ENCODE data around the gene LTBR.

Gene LTBR

GRCh38 chr12:6423267-6424007, 39.5 kb downstream of the LTBR start:
- WGBS (ENCODE audit: extremely low coverage, insufficient coverage, low lambda C conversion rate): no CpG with 5 or more reads among the region's 9 CpGs
- Histone ChIP-seq H2BK15ac (replicated peaks; ENCODE audit: low read depth) (no peak overlapping the region), H3K79me1 (ENCODE audit: low read length) (no peaks in the 10 kb centered on the region), H3K4me2 (ENCODE audit: low read length) (no peak overlapping the region), H3K9ac (ENCODE audit: low read length) (no peak overlapping the region), H2BK5ac (ENCODE audit: low read length) (no peak overlapping the region), H2BK120ac (ENCODE audit: low read depth, low read length) (no peak overlapping the region), H3K4me3 (ENCODE audit: low read length) (no peak overlapping the region), H2AK5ac (ENCODE audit: low read length) (no peak overlapping the region), H3K27ac (ENCODE audit: low read depth, low read length) (no peak overlapping the region), H3K18ac (ENCODE audit: low read length) (no peak overlapping the region), H3K23ac (ENCODE audit: low read length) (no peak overlapping the region), H4K8ac (ENCODE audit: low read depth, low read length) (no peak overlapping the region), H3K27me3 (ENCODE audit: insufficient read depth, low read length, poor library complexity) (no peaks in the 10 kb centered on the region), H3K36me3 (ENCODE audit: control insufficient read depth, insufficient read depth, low read length) (no peaks in the 10 kb centered on the region), H4K5ac (ENCODE audit: low read length) (no peak overlapping the region), H3K79me2 (ENCODE audit: control insufficient read depth, insufficient read depth, low read length) (no peaks in the 10 kb centered on the region), H3K4me1 (ENCODE audit: control insufficient read depth, low read depth, low read length) (no peaks in the 10 kb centered on the region), H3K4ac (ENCODE audit: low read depth, low read length) (no peak overlapping the region), H3K56ac (ENCODE audit: low read length) (no peak overlapping the region)
- peak; percentile 93 for DNase-seq

GRCh38 chr12:6424008-6424347, 40.0 kb downstream of the LTBR start:
- Histone ChIP-seq H2BK5ac (ENCODE audit: low read length) (no peak overlapping the region), H3K23ac (ENCODE audit: low read length) (no peak overlapping the region), H3K4ac (ENCODE audit: low read depth, low read length) (no peak overlapping the region), H3K79me2 (ENCODE audit: control insufficient read depth, insufficient read depth, low read length) (no peaks in the 10 kb centered on the region), H3K9ac (ENCODE audit: low read length) (no peak overlapping the region), H3K27ac (ENCODE audit: low read depth, low read length) (no peak overlapping the region), H4K8ac (ENCODE audit: low read depth, low read length) (no peak overlapping the region), H3K36me3 (ENCODE audit: control insufficient read depth, insufficient read depth, low read length) (no peaks in the 10 kb centered on the region), H2BK120ac (ENCODE audit: low read depth, low read length) (no peak overlapping the region), H2AK5ac (ENCODE audit: low read length) (no peak overlapping the region), H3K4me1 (ENCODE audit: control insufficient read depth, low read depth, low read length) (no peaks in the 10 kb centered on the region), H3K56ac (ENCODE audit: low read length) (no peak overlapping the region), H4K5ac (ENCODE audit: low read length) (no peak overlapping the region), H3K27me3 (ENCODE audit: insufficient read depth, low read length, poor library complexity) (no peaks in the 10 kb centered on the region), H3K4me2 (ENCODE audit: low read length) (no peak overlapping the region), H3K18ac (ENCODE audit: low read length) (no peak overlapping the region), H3K79me1 (ENCODE audit: low read length) (no peaks in the 10 kb centered on the region), H2BK15ac (replicated peaks; ENCODE audit: low read depth) (no peak overlapping the region), H3K4me3 (ENCODE audit: low read length) (no peak overlapping the region)
- WGBS (ENCODE audit: extremely low coverage, insufficient coverage, low lambda C conversion rate): no CpG with 5 or more reads among the region's 6 CpGs
- no peak for DNase-seq

GRCh38 chr12:6424866-6425265, 40.9 kb downstream of the LTBR start:
- Histone ChIP-seq H4K5ac (ENCODE audit: low read length) (no peak overlapping the region), H3K79me2 (ENCODE audit: control insufficient read depth, insufficient read depth, low read length) (no peaks in the 10 kb centered on the region), H3K18ac (ENCODE audit: low read length) (no peak overlapping the region), H3K4me2 (ENCODE audit: low read length) (no peak overlapping the region), H3K4me1 (ENCODE audit: control insufficient read depth, low read depth, low read length) (no peaks in the 10 kb centered on the region), H2AK5ac (ENCODE audit: low read length) (no peak overlapping the region), H3K36me3 (ENCODE audit: control insufficient read depth, insufficient read depth, low read length) (no peaks in the 10 kb centered on the region), H4K8ac (ENCODE audit: low read depth, low read length) (no peak overlapping the region), H3K27me3 (ENCODE audit: insufficient read depth, low read length, poor library complexity) (no peaks in the 10 kb centered on the region), H3K56ac (ENCODE audit: low read length) (no peak overlapping the region), H3K27ac (ENCODE audit: low read depth, low read length) (no peak overlapping the region), H3K9ac (ENCODE audit: low read length) (no peak overlapping the region), H2BK15ac (replicated peaks; ENCODE audit: low read depth) (no peak overlapping the region), H2BK120ac (ENCODE audit: low read depth, low read length) (no peak overlapping the region), H3K23ac (ENCODE audit: low read length) (no peak overlapping the region), H3K4ac (ENCODE audit: low read depth, low read length) (no peak overlapping the region), H3K4me3 (ENCODE audit: low read length) (no peak overlapping the region), H2BK5ac (ENCODE audit: low read length) (no peak overlapping the region), H3K79me1 (ENCODE audit: low read length) (no peaks in the 10 kb centered on the region)
- no peak for DNase-seq
- no CpG with 5 or more reads among the region's 8 CpGs for WGBS (ENCODE audit: extremely low coverage, insufficient coverage, low lambda C conversion rate)

GRCh38 chr12:6425590-6426531, 41.9 kb downstream of the LTBR start:
- H4K5ac ChIP-seq (ENCODE audit: low read length): no peak overlapping the region
- H3K18ac ChIP-seq (ENCODE audit: low read length): no peak overlapping the region
- no peak overlapping the region for H3K56ac ChIP-seq (ENCODE audit: low read length)
- no peaks in the 10 kb centered on the region for H3K79me1 ChIP-seq (ENCODE audit: low read length)
- no peak overlapping the region for H3K4ac ChIP-seq (ENCODE audit: low read depth, low read length)
- no peaks in the 10 kb centered on the region for H3K79me2 ChIP-seq (ENCODE audit: control insufficient read depth, insufficient read depth, low read length)
- WGBS (ENCODE audit: extremely low coverage, insufficient coverage, low lambda C conversion rate): no CpG with 5 or more reads among the region's 23 CpGs
- no peak overlapping the region for H3K4me2 ChIP-seq (ENCODE audit: low read length)
- no peak overlapping the region for H3K27ac ChIP-seq (ENCODE audit: low read depth, low read length)
- no peak overlapping the region for H3K4me3 ChIP-seq (ENCODE audit: low read length)
- H2BK120ac ChIP-seq (ENCODE audit: low read depth, low read length): no peak overlapping the region
- H2BK15ac ChIP-seq (replicated peaks; ENCODE audit: low read depth): no peak overlapping the region
- H2AK5ac ChIP-seq (ENCODE audit: low read length): no peak overlapping the region
- H3K36me3 ChIP-seq (ENCODE audit: control insufficient read depth, insufficient read depth, low read length): no peaks in the 10 kb centered on the region
- H4K8ac ChIP-seq (ENCODE audit: low read depth, low read length): no peak overlapping the region
- DNase-seq: no peak
- H3K9ac ChIP-seq (ENCODE audit: low read length): no peak overlapping the region
- H3K23ac ChIP-seq (ENCODE audit: low read length): no peak overlapping the region
- H3K27me3 ChIP-seq (ENCODE audit: insufficient read depth, low read length, poor library complexity): no peaks in the 10 kb centered on the region
- H2BK5ac ChIP-seq (ENCODE audit: low read length): no peak overlapping the region
- H3K4me1 ChIP-seq (ENCODE audit: control insufficient read depth, low read depth, low read length): no peaks in the 10 kb centered on the region

GRCh38 chr12:6426882-6427671, 43.1 kb downstream of the LTBR start:
- Histone ChIP-seq H4K5ac (ENCODE audit: low read length) (no peak overlapping the region), H2AK5ac (ENCODE audit: low read length) (no peak overlapping the region), H3K27ac (ENCODE audit: low read depth, low read length) (no peak overlapping the region), H3K4me3 (ENCODE audit: low read length) (no peak overlapping the region), H3K23ac (ENCODE audit: low read length) (no peak overlapping the region), H2BK15ac (replicated peaks; ENCODE audit: low read depth) (no peak overlapping the region), H3K36me3 (ENCODE audit: control insufficient read depth, insufficient read depth, low read length) (no peaks in the 10 kb centered on the region), H3K9ac (ENCODE audit: low read length) (no peak overlapping the region), H3K79me2 (ENCODE audit: control insufficient read depth, insufficient read depth, low read length) (no peaks in the 10 kb centered on the region), H3K4me2 (ENCODE audit: low read length) (no peak overlapping the region), H3K79me1 (ENCODE audit: low read length) (no peaks in the 10 kb centered on the region), H2BK5ac (ENCODE audit: low read length) (no peak overlapping the region), H3K4ac (ENCODE audit: low read depth, low read length) (no peak overlapping the region), H4K8ac (ENCODE audit: low read depth, low read length) (no peak overlapping the region), H3K56ac (ENCODE audit: low read length) (no peak overlapping the region), H3K4me1 (ENCODE audit: control insufficient read depth, low read depth, low read length) (no peaks in the 10 kb centered on the region), H3K18ac (ENCODE audit: low read length) (no peak overlapping the region), H3K27me3 (ENCODE audit: insufficient read depth, low read length, poor library complexity) (no peaks in the 10 kb centered on the region), H2BK120ac (ENCODE audit: low read depth, low read length) (no peak overlapping the region)
- no peak for DNase-seq
- WGBS (ENCODE audit: extremely low coverage, insufficient coverage, low lambda C conversion rate): no CpG with 5 or more reads among the region's 14 CpGs

Measured in mesendoderm (in vitro differentiated cells).